Osteoblast (primary cell): Measurements from ENCODE around the gene FES. TPM values are rescaled to one million over a fixed set of nuclear protein-coding genes. Genes with fewer than 3 reads are reported as not detected.

Experiments
- DNase-seq: peaks from one replicate; pipeline ENCODE4 v3.0.0; 2011; ENCODE audit warnings: low spot score, mixed read lengths; ENCODE audit not compliant: insufficient read length; ENCODE audit errors: missing footprints
- H2AFZ ChIP-seq: 2 replicates; pipeline ENCODE4 v1.6.0; 2011; ENCODE audit warnings: mild to moderate bottlenecking, low read length
- H3K27ac ChIP-seq: 2 replicates; pipeline ENCODE4 v1.5.1; 2011; ENCODE audit warnings: mild to moderate bottlenecking, low read depth, low read length, moderate library complexity
- H3K27me3 ChIP-seq: 2 replicates; pipeline ENCODE4 v1.6.0; 2012; ENCODE audit warnings: mild to moderate bottlenecking, control low read depth, inconsistent platforms, low read length, moderate library complexity; ENCODE audit not compliant: insufficient read depth
- H3K36me3 ChIP-seq: 2 replicates; pipeline ENCODE4 v1.5.1; 2011; ENCODE audit warnings: mild to moderate bottlenecking, low read length, control low read depth, moderate library complexity; ENCODE audit not compliant: insufficient read depth
- H3K4me1 ChIP-seq: 2 replicates; pipeline ENCODE4 v1.5.1; 2011; ENCODE audit warnings: mild to moderate bottlenecking, low read length, control low read depth, moderate library complexity; ENCODE audit not compliant: insufficient read depth
- H3K4me2 ChIP-seq: 2 replicates; pipeline ENCODE4 v1.6.0; 2011; ENCODE audit warnings: mild to moderate bottlenecking, low read length; ENCODE audit not compliant: insufficient read depth
- H3K4me3 ChIP-seq: fragments of 200-600 bp; sonication (generic); 3 replicates; pipeline ENCODE4 v1.5.1; 2012; ENCODE audit warnings: mild to moderate bottlenecking, low read length, inconsistent platforms; ENCODE audit not compliant: insufficient read depth
- H3K79me2 ChIP-seq: 2 replicates; pipeline ENCODE4 v1.6.0; 2012; ENCODE audit warnings: mild to moderate bottlenecking, low read length, control low read depth, inconsistent platforms; ENCODE audit not compliant: insufficient read depth
- H3K9me3 ChIP-seq: 2 replicates; pipeline ENCODE4 v1.5.1; 2011; ENCODE audit warnings: low read depth, low read length, control low read depth
- H4K20me1 ChIP-seq: 2 replicates; pipeline ENCODE4 v1.6.0; 2012; ENCODE audit warnings: mild to moderate bottlenecking, low read length, control low read depth; ENCODE audit not compliant: insufficient read depth
- total RNA-seq: library from RNA; depleted of rRNA; stranded (reverse); fragments of >200 nt; gene quantifications from 2 replicates; pipeline ENCODE4 v1.2.3, GENCODE V29; 2012
- TF ChIP-seq, protein P1 (sequence below): IDR thresholded peaks from 2 replicates; pipeline ENCODE4 v1.5.1; 2011; ENCODE audit warnings: mild to moderate bottlenecking, low read depth, low read length, moderate library complexity; ENCODE audit errors: extremely low read depth

FES gene
- total RNA-seq, 1 donor = 20.3 TPM

DNA sequence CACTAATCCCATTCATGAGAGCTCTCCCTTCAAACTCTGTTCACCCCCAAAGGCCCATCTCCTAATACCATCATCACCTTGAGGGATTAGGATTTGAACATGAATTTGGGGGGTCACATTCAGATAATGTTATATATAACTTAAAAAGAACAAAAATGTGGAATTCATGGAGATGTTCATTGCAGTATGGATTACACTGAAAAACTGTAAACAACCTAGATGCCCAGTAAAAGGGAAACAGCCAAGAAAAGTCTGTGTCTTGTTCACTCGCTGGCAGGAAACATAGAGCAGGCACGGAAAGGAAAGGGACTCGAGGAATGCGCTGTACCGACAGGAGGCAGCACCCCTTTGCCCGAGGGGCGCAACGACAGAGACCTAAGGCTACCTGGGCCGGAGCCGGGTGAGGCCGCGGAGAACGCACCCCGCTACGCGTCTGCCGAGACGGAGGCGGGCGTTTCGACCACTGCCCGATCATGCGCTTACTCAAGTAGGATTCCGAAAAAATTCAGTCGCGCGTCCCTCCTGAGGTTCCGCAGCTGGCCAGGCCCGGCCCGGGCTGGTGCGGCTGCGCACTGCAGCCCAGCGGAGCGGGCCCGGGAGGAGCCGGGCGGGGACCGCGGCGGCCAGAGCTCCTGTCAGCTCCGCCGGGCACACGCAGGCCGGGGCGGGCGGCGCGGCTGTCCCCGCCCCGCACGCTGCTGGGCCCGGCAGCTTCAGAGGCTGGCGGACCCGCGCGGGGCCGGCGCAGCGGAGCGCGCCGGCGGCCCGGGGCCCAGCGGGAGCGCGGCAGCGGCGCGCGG, 17.9 kb downstream of the FES start:
- peak overlapping the region; percentile 78 for H3K4me3 ChIP-seq
- H4K20me1 ChIP-seq = peaks cover 3% of the 10 kb centered on the region
- peak overlapping the region; percentile 44 for H3K27ac ChIP-seq
- H3K79me2 ChIP-seq = no peaks in the 10 kb centered on the region
- peaks cover 12% of the 10 kb centered on the region for H3K36me3 ChIP-seq
- peak overlapping the region; percentile 89 for H2AFZ ChIP-seq
- H3K4me2 ChIP-seq = peak overlapping the region; percentile 63
- no peaks in the 10 kb centered on the region for H3K9me3 ChIP-seq
- peak; percentile 100 for DNase-seq
- H3K4me1 ChIP-seq = peaks cover 7% of the 10 kb centered on the region
- no peaks in the 10 kb centered on the region for H3K27me3 ChIP-seq
- TF ChIP-seq, protein P1, sequence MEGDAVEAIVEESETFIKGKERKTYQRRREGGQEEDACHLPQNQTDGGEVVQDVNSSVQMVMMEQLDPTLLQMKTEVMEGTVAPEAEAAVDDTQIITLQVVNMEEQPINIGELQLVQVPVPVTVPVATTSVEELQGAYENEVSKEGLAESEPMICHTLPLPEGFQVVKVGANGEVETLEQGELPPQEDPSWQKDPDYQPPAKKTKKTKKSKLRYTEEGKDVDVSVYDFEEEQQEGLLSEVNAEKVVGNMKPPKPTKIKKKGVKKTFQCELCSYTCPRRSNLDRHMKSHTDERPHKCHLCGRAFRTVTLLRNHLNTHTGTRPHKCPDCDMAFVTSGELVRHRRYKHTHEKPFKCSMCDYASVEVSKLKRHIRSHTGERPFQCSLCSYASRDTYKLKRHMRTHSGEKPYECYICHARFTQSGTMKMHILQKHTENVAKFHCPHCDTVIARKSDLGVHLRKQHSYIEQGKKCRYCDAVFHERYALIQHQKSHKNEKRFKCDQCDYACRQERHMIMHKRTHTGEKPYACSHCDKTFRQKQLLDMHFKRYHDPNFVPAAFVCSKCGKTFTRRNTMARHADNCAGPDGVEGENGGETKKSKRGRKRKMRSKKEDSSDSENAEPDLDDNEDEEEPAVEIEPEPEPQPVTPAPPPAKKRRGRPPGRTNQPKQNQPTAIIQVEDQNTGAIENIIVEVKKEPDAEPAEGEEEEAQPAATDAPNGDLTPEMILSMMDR = peak; percentile 67

DNA sequence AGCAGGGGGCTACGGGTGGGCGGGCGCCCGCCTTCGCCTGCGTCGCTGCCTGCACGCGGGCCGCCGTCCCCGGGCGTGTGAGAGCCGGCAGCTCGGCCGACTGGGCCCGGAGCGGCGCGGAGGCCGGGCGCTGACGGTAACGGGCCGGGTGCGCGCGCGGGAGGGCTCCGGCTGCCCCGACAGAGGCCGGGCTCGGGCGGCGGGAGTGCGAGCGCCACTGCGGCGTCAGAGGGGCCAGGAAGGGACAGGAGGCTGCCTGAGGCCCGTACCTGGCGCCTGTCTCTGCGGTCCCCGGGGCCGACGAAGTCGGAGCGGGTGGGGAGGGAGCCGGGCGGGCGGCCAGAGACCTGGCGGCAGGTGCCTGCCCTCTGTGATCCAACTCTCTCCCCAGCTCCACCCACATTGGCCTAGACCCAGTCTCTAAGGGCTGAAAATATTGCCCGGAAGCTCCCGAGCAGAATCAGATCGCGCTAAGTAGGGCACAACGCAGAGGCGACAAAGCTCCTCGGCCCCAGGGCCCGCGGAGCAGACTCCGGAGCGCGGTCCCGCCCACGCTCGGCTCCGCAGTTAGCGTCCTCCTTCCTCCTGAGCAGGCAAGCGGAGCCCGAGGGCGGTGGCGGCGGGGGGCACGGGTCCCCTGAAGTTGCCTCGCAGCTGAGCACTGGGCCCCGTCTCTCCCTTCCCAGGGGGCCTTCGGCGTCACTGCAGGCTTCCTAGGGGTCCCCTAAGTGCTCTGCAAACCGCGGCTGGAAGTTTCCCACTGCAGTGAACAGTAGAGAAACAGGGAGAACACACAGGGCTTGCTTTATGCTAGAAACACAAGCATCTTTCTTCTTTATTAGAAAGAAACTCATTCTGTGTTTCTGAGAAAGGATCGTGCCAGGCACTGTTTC, 18.8 kb downstream of the FES start, which contains the start of gene MAN2A2:
Gene MAN2A2, plus strand, starts transcription at position 463 of the 893 bp plus-strand sequence. CDS start 906 bp downstream, outside the sequence.
- Histone ChIP-seq H3K79me2 (no peaks in the 10 kb centered on the region), H3K4me3 (peak within 1 kb of the TSS; percentile 78), H4K20me1 (peaks cover 3% of the 10 kb centered on the region), H3K27me3 (no peaks in the 10 kb centered on the region), H3K27ac (peak within 1 kb of the TSS; percentile 48), H3K36me3 (peaks cover 12% of the 10 kb centered on the region), H2AFZ (peak within 1 kb of the TSS; percentile 89), H3K4me2 (peak within 1 kb of the TSS; percentile 85), H3K9me3 (no peaks in the 10 kb centered on the region), H3K4me1 (peaks cover 7% of the 10 kb centered on the region)
- TF ChIP-seq, protein P1 = no peak
- peak; percentile 97 for DNase-seq

DNA sequence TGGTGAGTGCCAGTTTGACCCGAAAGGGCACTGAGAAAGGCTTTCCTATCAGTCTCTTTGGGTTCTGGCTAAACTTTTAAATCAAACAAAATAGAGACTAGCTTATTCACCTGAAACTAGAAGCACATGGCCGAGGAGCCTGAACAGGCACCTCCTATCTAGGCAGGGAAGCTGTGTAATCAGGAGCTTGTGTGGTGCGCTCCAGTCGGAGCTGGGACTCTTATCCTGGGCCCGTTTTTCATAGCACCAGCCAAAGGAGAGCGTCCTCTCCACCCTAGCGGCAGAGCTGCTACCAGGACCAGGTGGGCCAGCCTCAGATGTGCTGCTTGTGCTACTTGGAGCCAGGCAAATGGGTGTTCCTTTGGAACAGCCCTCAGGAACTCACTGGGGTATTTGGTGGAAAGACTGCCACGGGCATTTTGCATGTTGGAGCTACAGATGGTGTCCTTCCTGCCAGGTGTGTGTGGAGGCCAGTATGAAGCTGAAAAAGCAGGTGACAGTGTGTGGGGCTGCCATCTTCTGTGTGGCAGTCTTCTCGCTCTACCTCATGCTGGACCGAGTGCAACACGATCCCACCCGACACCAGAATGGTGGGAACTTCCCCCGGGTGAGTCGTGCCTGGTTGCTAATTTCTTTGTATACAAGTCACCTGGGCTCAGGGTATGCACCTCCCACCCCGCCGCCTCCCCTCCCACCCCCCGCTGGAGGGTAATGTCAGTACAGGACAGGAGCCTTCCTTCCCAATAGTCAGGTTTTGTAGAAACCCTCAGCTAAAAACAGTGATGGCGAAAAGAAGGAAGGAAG, 19.6 kb downstream of the FES start:
- Histone ChIP-seq H2AFZ (peak overlapping the region; percentile 83), H3K27me3 (no peaks in the 10 kb centered on the region), H3K4me1 (peaks cover 7% of the 10 kb centered on the region), H4K20me1 (peaks cover 3% of the 10 kb centered on the region), H3K4me3 (peak overlapping the region; percentile 78), H3K9me3 (no peaks in the 10 kb centered on the region), H3K27ac (no peak overlapping the region), H3K4me2 (peak overlapping the region; percentile 85), H3K79me2 (no peaks in the 10 kb centered on the region), H3K36me3 (peaks cover 12% of the 10 kb centered on the region)
- TF ChIP-seq, protein P1 = no peak
- DNase-seq = peak; percentile 73
